Kidney (tissue), 14 donors: Measurements from ENCODE around the gene PFKFB4. TPM values are rescaled to one million over a fixed set of nuclear protein-coding genes. Genes with fewer than 3 reads are reported as not detected.

ENCODE experiments used
- DNase-seq, 5 donors: peaks; one replicate each; pipeline ENCODE4 v3.0.0-alpha.2; 2013 to 2020
- FAIRE-seq: peaks from 2 replicates; lab custom pipeline; 2012; peaks lifted over from hg19 to GRCh38; lab: Jason Lieb, UNC
- H3K27ac ChIP-seq, 2 donors: one replicate each; pipeline ENCODE4 v1.7.0; 2013; ENCODE audit warnings: low read depth in 2 of 2, low read length in 2 of 2, inconsistent platforms in 1 of 2
- H3K27me3 ChIP-seq: one replicate; pipeline ENCODE4 v1.7.1; 2013; ENCODE audit warnings: low read length, inconsistent platforms; ENCODE audit not compliant: control insufficient read depth, insufficient read depth
- H3K36me3 ChIP-seq, 3 donors: one replicate each; pipeline versions ENCODE4 v1.7.0 to v1.7.1; 2013; ENCODE audit warnings: low read length in 3 of 3, control low read depth in 1 of 3, inconsistent platforms in 1 of 3; ENCODE audit not compliant: insufficient read depth in 3 of 3, control insufficient read depth in 2 of 3
- H3K4me1 ChIP-seq, 3 donors: one replicate each; pipeline versions ENCODE4 v1.7.0 to v1.7.1; 2013; ENCODE audit warnings: low read length in 3 of 3, inconsistent platforms in 1 of 3, low read depth in 1 of 3; ENCODE audit not compliant: control insufficient read depth in 2 of 3, insufficient read depth in 2 of 3
- H3K4me3 ChIP-seq, 3 donors: one replicate each; pipeline versions ENCODE4 v1.7.0 to v1.8.1; 2013; ENCODE audit warnings: low read length in 3 of 3, control low read depth in 1 of 3, inconsistent platforms in 1 of 3
- H3K9ac ChIP-seq, 3 donors: one replicate each; pipeline versions ENCODE4 v1.7.0 to v1.7.1; 2013; ENCODE audit warnings: low read length in 3 of 3, control low read depth in 1 of 3, inconsistent platforms in 1 of 3
- H3K9me3 ChIP-seq, 3 donors: one replicate each; pipeline versions ENCODE4 v1.7.0 to v1.7.1; 2013; ENCODE audit warnings: low read length in 3 of 3, control low read depth in 1 of 3, inconsistent platforms in 1 of 3; ENCODE audit not compliant: control insufficient read depth in 2 of 3, insufficient read depth in 1 of 3
- intact Hi-C: fragments of 100-400 bp; cut with DNase I; formaldehyde crosslinking; loops from one replicate; pipeline ENCODE4 v1.11.1; 2022
- polyA plus RNA-seq: library from polyadenylated mRNA; stranded (reverse); fragments of 350-450 nt; fragmentation: Illumina TruSeq; extraction: RNeasy Lipid Tissue Mini Kit (QIAGEN cat#74804); gene quantifications from one replicate; pipeline ENCODE4 v1.2.3, GENCODE V29; 2014; ENCODE audit warnings: low read depth, low replicate concordance; ENCODE audit not compliant: insufficient read depth
- total RNA-seq: library from RNA; stranded (reverse); fragmentation: NEBNext Ultra II Directional; extraction: Animal tissue kit (Norgen Biotek cat#: 25700); gene quantifications from one replicate; pipeline ENCODE4 v1.2.1, GENCODE V29; 2021
- TF ChIP-seq, protein P1 (sequence below): IDR thresholded peaks from 3 replicates; pipeline ENCODE4 v1.5.1; 2012; ENCODE audit warnings: mild to moderate bottlenecking, moderate library complexity, borderline replicate concordance; ENCODE audit not compliant: insufficient read depth; ENCODE audit errors: extremely low read depth
- donor health status: control.
- donor health status: control.
- donor health status: control.
- donor health status: control.
- donor health status: control.
- donor health status: DM: yes; HTN: yes; CAD: no.
- donor health status: Normal renal cell carcinoma (clear cell type).

Gene PFKFB4
- total and polyA plus RNA-seq, 2 donors from 2014 or later = 2.1 to 4.6 TPM

DNA sequence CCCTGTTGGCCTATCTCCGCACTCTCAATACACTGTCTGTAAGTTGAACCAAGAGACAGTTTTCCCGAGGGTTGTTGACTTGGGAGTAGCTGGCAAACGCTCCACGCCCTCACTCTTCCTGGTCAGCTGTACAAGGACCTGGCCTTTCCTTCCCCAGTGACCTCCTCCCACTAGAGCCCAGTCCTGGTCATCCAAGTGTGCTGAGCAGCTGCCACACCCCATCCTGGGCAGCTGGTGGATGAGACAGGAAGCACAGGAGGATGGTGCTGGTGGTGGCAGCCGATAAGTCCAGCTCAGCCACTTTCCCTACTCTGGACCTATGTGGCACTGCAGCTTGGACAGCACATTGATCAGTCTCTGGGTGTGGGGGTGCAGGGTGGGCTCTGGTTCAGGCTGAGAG is 19.8 kb downstream of the PFKFB4 start:
- intact Hi-C loops = no loop called here
- FAIRE-seq = no peak

DNA sequence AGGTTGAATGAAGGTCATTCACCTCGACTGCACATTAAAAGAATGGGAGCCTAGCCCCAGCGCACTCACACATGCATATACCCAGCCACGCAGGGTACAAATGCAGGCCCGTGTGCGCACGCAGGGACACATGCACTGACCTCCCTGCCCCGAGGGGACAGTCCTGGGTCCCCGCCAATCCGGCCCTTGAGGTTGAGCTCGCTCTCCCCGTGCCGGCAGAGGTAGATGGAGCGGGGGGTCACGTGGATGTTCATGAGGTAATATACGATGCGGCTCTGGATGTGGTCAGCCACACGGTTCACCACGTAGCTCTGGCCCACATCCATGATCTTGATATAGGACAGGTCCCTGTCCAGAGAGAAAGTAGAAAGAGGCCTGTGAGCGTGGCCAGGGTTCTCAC is 20.5 kb downstream of the PFKFB4 start:
- H3K27ac ChIP-seq = no peak overlapping the region
- no peak for DNase-seq
- H3K36me3 ChIP-seq = peaks cover 0 to 3% (median 0%) of the 10 kb centered on the region in 3 donors
- no peaks in the 10 kb centered on the region for H3K4me1 ChIP-seq
- no peaks in the 10 kb centered on the region for H3K27me3 ChIP-seq
- H3K9me3 ChIP-seq = no peaks in the 10 kb centered on the region
- H3K9ac ChIP-seq = no peak overlapping the region
- no peak overlapping the region for H3K4me3 ChIP-seq
- TF ChIP-seq, protein P1, sequence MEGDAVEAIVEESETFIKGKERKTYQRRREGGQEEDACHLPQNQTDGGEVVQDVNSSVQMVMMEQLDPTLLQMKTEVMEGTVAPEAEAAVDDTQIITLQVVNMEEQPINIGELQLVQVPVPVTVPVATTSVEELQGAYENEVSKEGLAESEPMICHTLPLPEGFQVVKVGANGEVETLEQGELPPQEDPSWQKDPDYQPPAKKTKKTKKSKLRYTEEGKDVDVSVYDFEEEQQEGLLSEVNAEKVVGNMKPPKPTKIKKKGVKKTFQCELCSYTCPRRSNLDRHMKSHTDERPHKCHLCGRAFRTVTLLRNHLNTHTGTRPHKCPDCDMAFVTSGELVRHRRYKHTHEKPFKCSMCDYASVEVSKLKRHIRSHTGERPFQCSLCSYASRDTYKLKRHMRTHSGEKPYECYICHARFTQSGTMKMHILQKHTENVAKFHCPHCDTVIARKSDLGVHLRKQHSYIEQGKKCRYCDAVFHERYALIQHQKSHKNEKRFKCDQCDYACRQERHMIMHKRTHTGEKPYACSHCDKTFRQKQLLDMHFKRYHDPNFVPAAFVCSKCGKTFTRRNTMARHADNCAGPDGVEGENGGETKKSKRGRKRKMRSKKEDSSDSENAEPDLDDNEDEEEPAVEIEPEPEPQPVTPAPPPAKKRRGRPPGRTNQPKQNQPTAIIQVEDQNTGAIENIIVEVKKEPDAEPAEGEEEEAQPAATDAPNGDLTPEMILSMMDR = no peak
- intact Hi-C loops = no loop called here
- FAIRE-seq = no peak

More for the DNA sequence above, 19.8 kb downstream of the PFKFB4 start:
- H3K9me3 ChIP-seq = no peaks in the 10 kb centered on the region
- no peak overlapping the region for H3K4me3 ChIP-seq
- no peaks in the 10 kb centered on the region for H3K4me1 ChIP-seq
- no peak overlapping the region for H3K9ac ChIP-seq
- no peak for DNase-seq
- no peak overlapping the region for H3K27ac ChIP-seq
- TF ChIP-seq, protein P1 = no peak
- peaks cover 0 to 3% (median 0%) of the 10 kb centered on the region in 3 donors for H3K36me3 ChIP-seq
- H3K27me3 ChIP-seq = no peaks in the 10 kb centered on the region

DNA sequence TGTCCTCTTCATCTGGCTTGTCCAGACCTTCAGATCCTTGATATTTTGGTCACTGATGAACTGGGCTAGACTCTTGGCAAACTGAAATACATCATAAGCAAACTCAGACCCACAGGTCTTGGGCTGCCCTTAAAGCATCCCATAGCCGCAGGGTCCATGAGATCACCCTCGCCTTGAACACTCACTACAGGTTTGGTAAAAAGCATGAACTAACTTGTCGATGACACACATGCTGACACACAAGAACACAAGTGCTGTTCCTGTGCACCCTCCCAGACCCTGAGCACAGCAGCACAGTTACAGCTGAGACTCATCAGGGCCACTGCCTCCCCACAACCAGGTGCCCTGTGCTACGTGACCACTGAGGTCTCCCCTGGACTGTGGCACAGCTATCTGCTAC is 21.0 kb downstream of the PFKFB4 start:
- peaks cover 0 to 3% (median 0%) of the 10 kb centered on the region in 3 donors for H3K36me3 ChIP-seq
- no peak for FAIRE-seq

DNA sequence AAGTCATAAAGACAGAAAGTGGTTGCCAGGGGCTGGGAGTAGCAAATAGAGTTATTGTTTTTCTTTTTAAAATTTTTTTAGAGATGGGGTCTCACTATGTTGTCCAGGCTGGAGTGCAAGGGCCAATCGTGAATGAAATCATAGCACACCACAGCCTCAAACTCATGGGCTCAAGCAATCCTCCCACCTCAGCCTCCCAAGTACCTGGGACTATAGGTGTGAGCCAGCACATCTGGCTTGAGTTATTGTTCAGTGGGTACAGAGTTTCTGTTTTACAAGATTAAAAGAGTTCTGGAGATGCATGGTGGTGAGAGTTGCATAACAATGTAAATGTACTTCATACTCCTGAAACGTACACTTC is 23.6 kb downstream of the PFKFB4 start:
- Histone ChIP-seq H3K4me3 (no peak overlapping the region), H3K4me1 (no peaks in the 10 kb centered on the region), H3K27me3 (no peaks in the 10 kb centered on the region), H3K27ac (no peak overlapping the region), H3K36me3 (peaks cover 0 to 3% (median 0%) of the 10 kb centered on the region in 3 donors), H3K9ac (no peak overlapping the region), H3K9me3 (no peaks in the 10 kb centered on the region)
- FAIRE-seq (no peak), DNase-seq (no peak)
- intact Hi-C loops = no loop called here
- TF ChIP-seq, protein P1 = no peak

More for the DNA sequence above, 21.0 kb downstream of the PFKFB4 start:
- DNase-seq = no peak
- Histone ChIP-seq H3K9me3 (no peaks in the 10 kb centered on the region), H3K4me1 (no peaks in the 10 kb centered on the region), H3K9ac (no peak overlapping the region), H3K27ac (no peak overlapping the region), H3K27me3 (no peaks in the 10 kb centered on the region), H3K4me3 (no peak overlapping the region)
- TF ChIP-seq, protein P1 = no peak
- intact Hi-C loops = no loop called here
